Measurements from ENCODE around the gene PON1.

Gene PON1

DNA sequence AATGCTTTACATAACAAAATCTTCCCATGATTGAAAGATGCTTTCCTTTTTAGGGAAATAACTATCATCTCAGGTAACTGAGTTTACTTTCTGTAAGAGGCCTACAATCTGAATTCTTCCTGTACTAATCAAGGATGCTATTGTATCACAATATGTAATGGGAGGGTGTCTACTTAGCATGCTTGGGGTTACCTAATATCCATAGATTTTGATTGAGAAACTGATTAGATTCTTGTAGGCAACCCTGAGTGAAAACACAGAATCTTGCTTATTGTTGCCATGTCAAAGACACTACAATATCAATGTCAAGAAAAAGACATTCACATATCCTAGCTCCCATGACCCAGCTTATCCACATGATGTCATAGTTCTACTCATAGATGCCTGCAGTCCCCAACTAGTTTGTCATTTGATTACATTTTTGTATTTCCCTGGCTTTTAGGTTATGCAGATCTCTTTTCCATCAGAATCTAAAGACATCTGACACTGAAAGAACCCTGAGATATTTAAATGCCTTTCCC lies 62.4 kb downstream of the PON1 start:
- in situ Hi-C loops (cut with MboI; ENCODE audit: low sequenced_read_pairs) = no loop called here

DNA sequence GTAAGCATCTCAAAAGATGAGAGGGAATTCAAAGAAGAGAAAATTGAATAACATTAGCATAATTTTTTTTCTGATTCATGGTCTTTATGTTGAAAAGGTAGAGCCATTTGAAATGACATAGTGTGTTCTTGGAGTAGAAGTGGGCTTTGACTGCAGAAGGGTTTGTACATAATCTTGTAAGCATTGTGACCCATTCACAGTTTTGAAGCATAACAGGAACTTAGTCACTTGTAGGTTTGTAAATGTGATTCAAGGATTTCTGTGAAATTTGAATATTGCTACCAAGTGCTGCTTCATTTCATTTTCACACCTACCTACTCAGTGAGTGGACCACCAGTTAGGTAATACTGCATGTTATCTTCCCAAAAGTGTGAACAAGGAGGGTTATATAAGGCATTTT lies 68.6 kb downstream of the PON1 start:
- in situ Hi-C loops (cut with MboI; ENCODE audit: low sequenced_read_pairs) = no loop called here

DNA sequence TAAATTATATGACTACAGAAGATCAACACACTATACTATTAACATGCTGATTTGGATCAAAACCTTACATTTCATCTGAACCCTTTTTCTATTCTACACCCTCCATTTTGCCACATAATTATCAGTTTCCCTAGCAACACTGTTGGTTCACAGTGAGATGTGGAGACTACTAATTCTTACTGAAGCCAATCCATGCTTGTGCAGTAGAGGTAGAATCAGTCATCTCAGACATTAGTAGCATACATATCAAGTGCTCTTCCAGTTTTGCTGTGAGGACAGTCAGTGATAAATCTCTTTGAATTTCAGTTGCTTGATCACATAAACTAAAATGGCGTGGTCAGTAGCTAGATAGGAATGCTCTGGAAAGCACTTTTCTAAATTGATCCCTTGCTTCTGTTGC lies 70.3 kb downstream of the PON1 start:
- in situ Hi-C loops (cut with MboI; ENCODE audit: low sequenced_read_pairs) = no loop called here

DNA sequence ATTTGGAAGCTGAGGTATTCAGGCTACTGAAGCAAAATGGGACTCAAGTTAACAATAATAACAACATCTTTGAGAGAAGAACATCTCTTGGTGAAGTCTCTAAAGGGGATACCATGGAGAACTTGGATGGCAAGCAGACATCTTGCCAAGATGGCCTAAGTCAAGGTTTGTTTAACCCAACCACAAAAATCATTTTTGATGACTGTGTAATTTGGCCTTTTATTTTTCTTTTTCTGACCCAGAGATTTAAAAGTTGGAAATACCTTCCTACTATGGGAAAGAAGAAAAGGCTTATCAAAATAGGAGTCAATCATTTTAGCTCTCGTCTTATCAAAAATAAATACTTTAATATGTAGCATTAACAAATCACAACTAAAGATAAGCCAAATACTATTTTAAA lies 72.4 kb downstream of the PON1 start:
- in situ Hi-C loops (cut with MboI; ENCODE audit: low sequenced_read_pairs) = no loop called here

GRCh38 chr7:95250571-95250970 lies 73.8 kb downstream of the PON1 start:
- in situ Hi-C loops (cut with MboI; ENCODE audit: low sequenced_read_pairs) = no loop called here
